Trophoblast cell (in vitro differentiated cells and primary cell): ENCODE data around the gene SOX6.

Experiments used
- DNase-seq, 2 donors: peaks; one replicate each; pipeline ENCODE4 v3.0.0-alpha.2; 2016
- H2AFZ ChIP-seq: 2 replicates; pipeline ENCODE4 v1.6.1; 2013; ENCODE audit warnings: low read length, moderate library complexity, mild to moderate bottlenecking; ENCODE audit not compliant: insufficient read depth, poor library complexity
- H2AK5ac ChIP-seq: 2 replicates; pipeline ENCODE4 v1.6.1; 2013; ENCODE audit warnings: mild to moderate bottlenecking, low read length
- H2BK120ac ChIP-seq: 2 replicates; pipeline ENCODE4 v1.6.1; 2013; ENCODE audit warnings: low read length, mild to moderate bottlenecking, moderate library complexity; ENCODE audit not compliant: insufficient read depth, poor library complexity
- H2BK12ac ChIP-seq: 2 replicates; pipeline ENCODE4 v1.6.1; 2013; ENCODE audit warnings: mild to moderate bottlenecking, low read length, moderate library complexity
- H2BK5ac ChIP-seq: 2 replicates; pipeline ENCODE4 v1.6.1; 2013; ENCODE audit warnings: low read length, low read depth, moderate library complexity, mild to moderate bottlenecking; ENCODE audit not compliant: poor library complexity
- H3K14ac ChIP-seq: 2 replicates; pipeline ENCODE4 v1.6.1; 2013; ENCODE audit warnings: mild to moderate bottlenecking, low read length
- H3K18ac ChIP-seq: 2 replicates; pipeline ENCODE4 v1.6.1; 2013; ENCODE audit warnings: mild to moderate bottlenecking, low read length
- H3K23ac ChIP-seq: 2 replicates; pipeline ENCODE4 v1.6.1; 2013; ENCODE audit warnings: low read length
- H3K27ac ChIP-seq: 2 replicates; pipeline ENCODE4 v1.5.1; 2013; ENCODE audit warnings: low read depth, mild to moderate bottlenecking, inconsistent platforms, low read length, moderate library complexity
- H3K27me3 ChIP-seq: 2 replicates; pipeline ENCODE4 v1.6.1; 2013; ENCODE audit warnings: inconsistent platforms, mild to moderate bottlenecking, low read length, moderate library complexity; ENCODE audit not compliant: insufficient read depth
- H3K36me3 ChIP-seq, 2 experiments: 1 replicate in 1 of 2; 2 replicates in 1 of 2; pipeline ENCODE4 v1.6.1; 2013; ENCODE audit warnings: low read length in 2 of 2, mild to moderate bottlenecking in 2 of 2, moderate library complexity in 1 of 2; ENCODE audit not compliant: insufficient read depth in 2 of 2, control insufficient read depth in 1 of 2
- H3K4ac ChIP-seq: 2 replicates; pipeline ENCODE4 v1.6.1; 2013; ENCODE audit warnings: low read depth, mild to moderate bottlenecking, low read length, moderate library complexity
- H3K4me1 ChIP-seq, 2 experiments: 1 replicate in 1 of 2; 2 replicates in 1 of 2; pipeline ENCODE4 v1.6.1; 2013; ENCODE audit warnings: low read length in 2 of 2, mild to moderate bottlenecking in 2 of 2, moderate library complexity in 1 of 2; ENCODE audit not compliant: insufficient read depth in 2 of 2, control insufficient read depth in 1 of 2
- H3K4me2 ChIP-seq: 2 replicates; pipeline ENCODE4 v1.6.1; 2013; ENCODE audit warnings: inconsistent platforms, mild to moderate bottlenecking, low read length, moderate library complexity
- H3K4me3 ChIP-seq: 2 replicates; pipeline ENCODE4 v1.5.1; 2013; ENCODE audit warnings: mild to moderate bottlenecking, low read depth, low read length, inconsistent platforms
- H3K79me1 ChIP-seq: one replicate; pipeline ENCODE4 v1.6.1; 2013; ENCODE audit warnings: low read length
- H3K79me2 ChIP-seq: 2 replicates; pipeline ENCODE4 v1.6.1; 2013; ENCODE audit warnings: low read length, mild to moderate bottlenecking; ENCODE audit not compliant: control insufficient read depth, insufficient read depth, poor library complexity
- H3K9ac ChIP-seq: 2 replicates; pipeline ENCODE4 v1.6.1; 2013; ENCODE audit warnings: mild to moderate bottlenecking, low read length
- H3K9me3 ChIP-seq: 2 replicates; pipeline ENCODE4 v1.6.1; 2013; ENCODE audit warnings: low read depth, mild to moderate bottlenecking, control low read depth, inconsistent platforms, low read length; ENCODE audit not compliant: insufficient read depth
- H4K12ac ChIP-seq: 2 replicates; pipeline ENCODE4 v1.6.1; 2013; ENCODE audit warnings: low read depth, mild to moderate bottlenecking, low read length, moderate library complexity
- H4K8ac ChIP-seq: 2 replicates; pipeline ENCODE4 v1.6.1; 2013; ENCODE audit warnings: low read depth, mild to moderate bottlenecking, low read length, moderate library complexity
- H4K91ac ChIP-seq: one replicate; pipeline ENCODE4 v1.6.1; 2013; ENCODE audit warnings: low read depth, mild to moderate bottlenecking, low read length, moderate library complexity
- WGBS: extraction: QIAGEN DNeasy Blood & Tissue Kit; methylation state at CpG from one replicate; pipeline ENCODE4 v1.1.7; 2013; ENCODE audit warnings: missing lambda C conversion rate; ENCODE audit not compliant: insufficient read length, insufficient coverage; ENCODE audit errors: extremely low coverage; 5-methylcytosine and 5-hydroxymethylcytosine counted together

Gene SOX6

GRCh38 chr11:16027621-16028020 lies 328.7 kb downstream of the SOX6 start:
- Histone ChIP-seq H3K4ac (no peak overlapping the region), H3K14ac (no peak overlapping the region), H2BK120ac (no peak overlapping the region), H3K79me2 (no peaks in the 10 kb centered on the region), H4K8ac (no peak overlapping the region), H3K23ac (no peak overlapping the region), H3K18ac (no peak overlapping the region), H3K27me3 (no peaks in the 10 kb centered on the region), H2AK5ac (no peak overlapping the region), H2BK12ac (no peak overlapping the region), H3K27ac (no peak overlapping the region), H4K12ac (no peak overlapping the region), H3K9ac (no peak overlapping the region), H3K4me3 (no peak overlapping the region), H3K9me3 (no peaks in the 10 kb centered on the region), H4K91ac (no peak overlapping the region), H3K79me1 (no peaks in the 10 kb centered on the region), H2BK5ac (no peak overlapping the region), H3K36me3 (no peaks in the 10 kb centered on the region), H2AFZ (no peak overlapping the region), H3K4me2 (no peak overlapping the region), H3K4me1 (no peaks in the 10 kb centered on the region)
- DNase-seq = peak; percentile 13 to 46
- WGBS = no CpG with 5 or more reads among the region's 6 CpGs

- H3K14ac ChIP-seq = no peak overlapping the region
- H2AFZ ChIP-seq = no peak overlapping the region
- no peak overlapping the region for H4K8ac ChIP-seq
- no peak overlapping the region for H2BK120ac ChIP-seq
- H3K27me3 ChIP-seq = no peaks in the 10 kb centered on the region
- no peaks in the 10 kb centered on the region for H3K79me1 ChIP-seq
- H3K9ac ChIP-seq = no peak overlapping the region
- H3K36me3 ChIP-seq = no peaks in the 10 kb centered on the region
- no peak overlapping the region for H3K27ac ChIP-seq
- no peak overlapping the region for H3K4ac ChIP-seq
- H2BK12ac ChIP-seq = no peak overlapping the region
- H3K4me1 ChIP-seq = no peaks in the 10 kb centered on the region
- H2BK5ac ChIP-seq = no peak overlapping the region
- no peaks in the 10 kb centered on the region for H3K79me2 ChIP-seq
- H3K4me2 ChIP-seq = no peak overlapping the region
- no peak overlapping the region for H3K23ac ChIP-seq
- DNase-seq = no peak
- no peaks in the 10 kb centered on the region for H3K9me3 ChIP-seq
- no peak overlapping the region for H4K12ac ChIP-seq
- WGBS = 100% methylated on average over 1 of the region's 2 CpGs
- no peak overlapping the region for H3K4me3 ChIP-seq
- H4K91ac ChIP-seq = no peak overlapping the region
- H3K18ac ChIP-seq = no peak overlapping the region
- H2AK5ac ChIP-seq = no peak overlapping the region
Observed at GRCh38 chr11:16026849-16027248, 329.5 kb downstream of the SOX6 start.

GRCh38 chr11:16018931-16019330 lies 337.4 kb downstream of the SOX6 start:
- Histone ChIP-seq H3K79me1 (no peaks in the 10 kb centered on the region), H2BK120ac (no peak overlapping the region), H3K4me3 (no peak overlapping the region), H3K4me1 (no peaks in the 10 kb centered on the region), H4K12ac (no peak overlapping the region), H3K23ac (no peak overlapping the region), H4K8ac (no peak overlapping the region), H3K14ac (no peak overlapping the region), H3K79me2 (no peaks in the 10 kb centered on the region), H3K18ac (no peak overlapping the region), H2BK5ac (no peak overlapping the region), H2BK12ac (no peak overlapping the region), H3K9ac (no peak overlapping the region), H3K27ac (no peak overlapping the region), H3K4ac (no peak overlapping the region), H2AFZ (no peak overlapping the region), H3K4me2 (no peak overlapping the region), H3K27me3 (no peaks in the 10 kb centered on the region), H3K36me3 (no peaks in the 10 kb centered on the region), H2AK5ac (no peak overlapping the region), H4K91ac (no peak overlapping the region), H3K9me3 (no peaks in the 10 kb centered on the region)
- no CpG with 5 or more reads among the region's 4 CpGs for WGBS
- DNase-seq = no peak

- Histone ChIP-seq H3K4me1 (peaks cover 0 to 2% of the 10 kb centered on the region in 2 experiments), H3K79me1 (no peaks in the 10 kb centered on the region), H3K27ac (no peak overlapping the region), H3K23ac (no peak overlapping the region), H2BK5ac (no peak overlapping the region), H3K79me2 (no peaks in the 10 kb centered on the region), H3K9me3 (no peaks in the 10 kb centered on the region), H3K36me3 (no peaks in the 10 kb centered on the region), H3K18ac (no peak overlapping the region), H3K9ac (no peak overlapping the region), H3K27me3 (no peaks in the 10 kb centered on the region), H3K4me2 (no peak overlapping the region), H2AFZ (no peak overlapping the region), H3K4ac (no peak overlapping the region), H3K14ac (no peak overlapping the region), H3K4me3 (no peak overlapping the region), H4K8ac (no peak overlapping the region), H2BK12ac (no peak overlapping the region), H4K91ac (no peak overlapping the region), H2AK5ac (no peak overlapping the region), H2BK120ac (no peak overlapping the region), H4K12ac (no peak overlapping the region)
- DNase-seq = no peak
- WGBS = no CpG with 5 or more reads among the region's 2 CpGs
Observed at GRCh38 chr11:16016468-16016829, 339.9 kb downstream of the SOX6 start.
